ENCODE data around the gene PRR5. TPM values are rescaled to one million over a fixed set of nuclear protein-coding genes. Genes with fewer than 3 reads are reported as not detected.

Gene PRR5
- polyA plus RNA-seq, 1 of the 3 experiments (the other 2 are of a cell fraction): 1.3 TPM

GRCh38 chr22:44727709-44728108 is 25.7 kb downstream of the PRR5 start:
- no peaks in the 10 kb centered on the region for H4K20me1 ChIP-seq (ENCODE audit: insufficient read depth)
- H3K79me2 ChIP-seq (ENCODE audit: insufficient read depth): no peaks in the 10 kb centered on the region
- H3K27me3 ChIP-seq (ENCODE audit: insufficient read depth): no peaks in the 10 kb centered on the region
- no peak overlapping the region for H3K27ac ChIP-seq (ENCODE audit: low read depth in 2 of 2, low read length in 1 of 2)
- H3K4me3 ChIP-seq (ENCODE audit: low read depth in 2 of 2, low read length in 1 of 2): no peak overlapping the region
- H2AFZ ChIP-seq (ENCODE audit: low read depth): no peak overlapping the region
- CTCF ChIA-PET: interaction anchor here (10.2 to 24.0 kb wide), 2 partner anchors 7 to 32 kb away, joined by 68 to 642 read pairs; partner anchors contain the start of gene PRR5
- H3K9ac ChIP-seq: no peak overlapping the region
- H3F3A ChIP-seq (replicated peaks; ENCODE audit: insufficient read depth): no peaks in the 10 kb centered on the region
- WGBS (ENCODE audit: low lambda C conversion rate): 87% methylated on average over 11 of the region's 13 CpGs
- H3K9me2 ChIP-seq: no peaks in the 10 kb centered on the region
- peak; percentile 9 for DNase-seq
- no peaks in the 10 kb centered on the region for H3K36me3 ChIP-seq (replicated peaks in 1 of 2; ENCODE audit: control insufficient read depth in 1 of 2, insufficient read depth in 2 of 2, low read length in 1 of 2)
- H3K4me1 ChIP-seq (ENCODE audit: control insufficient read depth in 1 of 2, insufficient read depth in 2 of 2, low read depth in 1 of 2, low read length in 1 of 2): peaks cover 0 to 19% of the 10 kb centered on the region in 2 experiments; a peak in 1 of 4 replicates
- no peak for TF ChIP-seq FOXJ3 (CRISPR knock-in tag; IDR thresholded peaks at IDR 0.05)
- TF ChIP-seq REST (IDR thresholded peaks at IDR 0.05; ENCODE audit: low read depth, low read length): no peak
- TF ChIP-seq NRF1 (IDR thresholded peaks at IDR 0.05; ENCODE audit: low read depth, low read length): no peak
- no peak for TF ChIP-seq USF1 (IDR thresholded peaks at IDR 0.05; ENCODE audit: borderline replicate concordance, low read depth)
- no peak for TF ChIP-seq POLR2AphosphoS5 (IDR thresholded peaks at IDR 0.05; ENCODE audit: low read depth, low read length)
- TF ChIP-seq ZBTB33 (IDR thresholded peaks at IDR 0.05; ENCODE audit: borderline replicate concordance, low read depth): no peak
- TF ChIP-seq MEF2A (IDR thresholded peaks at IDR 0.05; ENCODE audit: borderline replicate concordance, low read depth): no peak
- no peak for TF ChIP-seq IRF3 (IDR thresholded peaks at IDR 0.05; ENCODE audit: low read depth, low read length)
- no peak for TF ChIP-seq SMC3 (IDR thresholded peaks at IDR 0.05; ENCODE audit: low read depth, low read length)
- no peak for TF ChIP-seq MXI1 (IDR thresholded peaks at IDR 0.05; ENCODE audit: low read depth, low read length)
- TF ChIP-seq MAX (IDR thresholded peaks at IDR 0.05; ENCODE audit: low read depth): no peak
- no peak for TF ChIP-seq EZH2phosphoT487 (IDR thresholded peaks at IDR 0.05; ENCODE audit: borderline replicate concordance, low read depth)
- TF ChIP-seq TAF1 (IDR thresholded peaks at IDR 0.05; ENCODE audit: borderline replicate concordance, low read depth, low read length): no peak
- POLR2A ChIA-PET: no interaction called here
- no peaks in the 10 kb centered on the region for H3K9me3 ChIP-seq
- no peak overlapping the region for H3K4me2 ChIP-seq
